K562 (cell line): ENCODE measurements around the gene CHKB. TPM values are rescaled to one million over a fixed set of nuclear protein-coding genes. Genes with fewer than 3 reads are reported as not detected.

Experiments
- ATAC-seq: fragments of 200-7000 bp; cut with Tn5 transposase; 3 replicates; pipeline ENCODE4 v1.9.1; 2020; ENCODE audit warnings: moderate library complexity
- BruUV-seq: library from RNA; stranded (reverse); fragments of 400-500 nt; replicated peaks from 2 replicates; lab custom pipeline; 2021; lab: Mats Ljungman, UMichigan
- CTCF ChIA-PET: fragments of 300-600 bp; formaldehyde crosslinking; extraction: SDS; loops from one replicate; lab custom pipeline; 2021; ENCODE audit warnings: low intra/inter-chr PET ratio; lab: Yijun Ruan, JAX
- POLR2A ChIA-PET: fragments of 300-600, 350-650 bp; sonication (Branson Sonifier 250); formaldehyde crosslinking; extraction: SDS; loops from one replicate; lab custom pipeline; 2021; ENCODE audit warnings: antibody characterized with exemption, inconsistent platforms; lab: Yijun Ruan, JAX
- DNase-seq, 4 experiments: peaks; one replicate each; pipeline versions ENCODE4 v3.0.0 to v3.0.0-alpha.2; 2011 to 2018; ENCODE audit warnings: low spot score in 3 of 4, mixed read lengths in 3 of 4; ENCODE audit errors: extremely low read depth in 1 of 4
- FAIRE-seq: peaks from 2 replicates; lab custom pipeline; 2011; peaks lifted over from hg19 to GRCh38; lab: Jason Lieb, UNC
- H2AFZ ChIP-seq: 2 replicates; pipeline ENCODE4 v1.6.0; 2011; ENCODE audit warnings: low read depth, low read length, control low read depth, inconsistent platforms
- H3K27ac ChIP-seq: fragments of 200-600 bp; 3 replicates; pipeline ENCODE4 v1.8.0; 2011; ENCODE audit warnings: low read depth, mild to moderate bottlenecking, control low read depth, inconsistent platforms, low read length, moderate library complexity, mixed read lengths; ENCODE audit errors: extremely low read depth
- H3K27me3 ChIP-seq, 2 experiments: fragments of 300-600 bp in 1 of 2; 2 replicates in 1 of 2; 3 replicates in 1 of 2; pipeline versions ENCODE4 v1.6.0 to v1.8.0; 2011; ENCODE audit warnings: inconsistent platforms in 2 of 2, low read length in 2 of 2, mild to moderate bottlenecking in 1 of 2, mixed read lengths in 1 of 2, moderate library complexity in 1 of 2; ENCODE audit not compliant: control insufficient read depth in 2 of 2, insufficient read depth in 2 of 2
- H3K36me3 ChIP-seq: fragments of 300-600 bp; 3 replicates; pipeline ENCODE4 v1.8.0; 2011; ENCODE audit warnings: mild to moderate bottlenecking, low read length, inconsistent platforms; ENCODE audit not compliant: control insufficient read depth, insufficient read depth
- H3K4me1 ChIP-seq, 2 experiments: fragments of 200-600 bp in 1 of 2; replicated peaks in 1 of 2; 2 replicates in 1 of 2; 3 replicates in 1 of 2; pipeline versions ENCODE4 v1.5.1 to v1.8.0; 2011; ENCODE audit warnings: inconsistent platforms in 2 of 2, low read length in 2 of 2, mild to moderate bottlenecking in 1 of 2, mixed read lengths in 1 of 2, moderate library complexity in 1 of 2; ENCODE audit not compliant: control insufficient read depth in 2 of 2, insufficient read depth in 2 of 2
- H3K4me2 ChIP-seq: 2 replicates; pipeline ENCODE4 v1.6.1; 2011; ENCODE audit warnings: low read length, control low read depth, inconsistent platforms, mixed read lengths; ENCODE audit not compliant: insufficient read depth
- H3K4me3 ChIP-seq: fragments of 200-600 bp; sonication (generic), shearing (Covaris generic); 2 replicates; pipeline ENCODE4 v1.5.1; 2016; ENCODE audit warnings: control low read depth, inconsistent platforms
- H3K79me2 ChIP-seq: fragments of 200-600 bp; 3 replicates; pipeline ENCODE4 v1.8.0; 2011; ENCODE audit warnings: low read length, inconsistent platforms; ENCODE audit not compliant: control insufficient read depth, insufficient read depth
- H3K9ac ChIP-seq, 2 experiments: 2 replicates each; pipeline versions ENCODE4 v1.6.0 to v1.6.1; 2011; ENCODE audit warnings: low read depth in 2 of 2, low read length in 2 of 2, control low read depth in 1 of 2, inconsistent platforms in 1 of 2, mild to moderate bottlenecking in 1 of 2, mixed read lengths in 1 of 2; ENCODE audit not compliant: insufficient read depth in 1 of 2
- H3K9me1 ChIP-seq: one replicate; pipeline ENCODE4 v1.6.0; 2011; ENCODE audit warnings: inconsistent platforms, mild to moderate bottlenecking, low read length, moderate library complexity; ENCODE audit not compliant: control insufficient read depth, insufficient read depth
- H3K9me3 ChIP-seq: replicated peaks from 2 replicates; pipeline ENCODE4 v1.5.1; 2011; ENCODE audit warnings: low read depth, low read length, inconsistent platforms; ENCODE audit not compliant: control insufficient read depth, insufficient read depth
- H4K20me1 ChIP-seq: replicated peaks from 2 replicates; pipeline ENCODE4 v1.6.1; 2011; ENCODE audit warnings: low read length, inconsistent platforms, mixed read lengths; ENCODE audit not compliant: control insufficient read depth, insufficient read depth
- JUND ChIP-seq, 2 experiments: IDR thresholded peaks; 2 replicates in 1 of 2; 3 replicates in 1 of 2; pipeline ENCODE4 v1.6.1; 2011; ENCODE audit warnings: borderline replicate concordance in 2 of 2, low read depth in 2 of 2, low read length in 2 of 2, improper control_type of control experiment in 1 of 2, missing biosample characterization in 1 of 2, missing genetic modification characterization in 1 of 2, missing genetic modification reagents in 1 of 2
- KLF1 ChIP-seq: fragments of 450-650 bp; IDR thresholded peaks from 2 replicates; pipeline ENCODE4 v1.6.1; 2016; ENCODE audit warnings: missing genetic modification characterization, missing compliant biosample characterization
- NR4A1 ChIP-seq, 2 experiments: fragments of 250-450 bp in 1 of 2; fragments of 450-650 bp in 1 of 2; sonication (Bioruptor Pico) in 1 of 2; IDR thresholded peaks; 2 replicates each; pipeline versions ENCODE4 v1.4.0 to v1.6.1; 2016 to 2020; ENCODE audit warnings: mild to moderate bottlenecking in 2 of 2, missing compliant biosample characterization in 1 of 2, missing genetic modification characterization in 1 of 2, moderate library complexity in 1 of 2
- TGIF2 ChIP-seq: sonication (generic); formaldehyde crosslinking; IDR thresholded peaks from 2 replicates; pipeline ENCODE4 v1.8.1; 2022; ENCODE audit warnings: mild to moderate bottlenecking, missing genetic modification reagents, moderate library complexity
- ZNF778 ChIP-seq: fragments of 450-650 bp; formaldehyde crosslinking; IDR thresholded peaks from 2 replicates; pipeline ENCODE4 v1.4.0; 2020; ENCODE audit warnings: mild to moderate bottlenecking, moderate library complexity
- ZNF785 ChIP-seq: fragments of 250-450 bp; sonication (Bioruptor Pico); IDR thresholded peaks from 2 replicates; pipeline ENCODE4 v1.4.0; 2020; ENCODE audit warnings: mild to moderate bottlenecking
- WGBS: fragments of 100-300 bp; shearing (Covaris generic); methylation state at CpG from one replicate; pipeline ENCODE4 v1.1.6; 2016; ENCODE audit warnings: low coverage, mixed read lengths; ENCODE audit not compliant: insufficient coverage; ENCODE audit errors: missing lambda C conversion rate; 5-methylcytosine and 5-hydroxymethylcytosine counted together
- in situ Hi-C: fragments of 300-500 bp; cut with MboI; formaldehyde crosslinking; loops from 4 replicates; pipeline ENCODE4 v1.15.0; 2018; ENCODE audit warnings: inconsistent platforms, mixed read lengths
- intact Hi-C: fragments of 100-400 bp; cut with micrococcal nuclease; formaldehyde crosslinking; loops from 2 replicates; pipeline ENCODE4 v1.14.2; 2022
- polyA plus RNA-seq, 8 experiments: library from polyadenylated mRNA; depleted of rRNA in 4 of 8; stranded (reverse) in 5 of 8; unstranded in 3 of 8; fragments of >200 nt; fragmentation: Nextera tagmentation in 2 of 8; fragmentation: Illumina TruSeq in 1 of 8; extraction: Ambion mirVana in 2 of 8; extraction: Trizol in 1 of 8; gene quantifications; 2 replicates each; pipeline versions ENCODE4 v1.2.1 to v1.2.3, GENCODE V29; 2011 to 2014; ENCODE audit warnings: inconsistent platforms in 1 of 8, missing spikeins in 1 of 8
- total RNA-seq, 7 experiments: library from RNA; depleted of rRNA in 6 of 7; stranded (reverse); fragments of >200 nt in 6 of 7; fragmentation: Illumina TruSeq in 2 of 7; extraction: Trizol in 2 of 7; gene quantifications; 2 replicates each; pipeline versions ENCODE4 v1.2.1 to v1.2.3, GENCODE V29; 2011 to 2021; ENCODE audit warnings: low replicate concordance in 1 of 7

The CHKB gene
- total and polyA plus RNA-seq, 9 of the 15 experiments (the other 6 are each of a cell fraction or from before 2014, with no cell fraction given) = 2.7 to 31.0 (median 11.0) TPM

DNA sequence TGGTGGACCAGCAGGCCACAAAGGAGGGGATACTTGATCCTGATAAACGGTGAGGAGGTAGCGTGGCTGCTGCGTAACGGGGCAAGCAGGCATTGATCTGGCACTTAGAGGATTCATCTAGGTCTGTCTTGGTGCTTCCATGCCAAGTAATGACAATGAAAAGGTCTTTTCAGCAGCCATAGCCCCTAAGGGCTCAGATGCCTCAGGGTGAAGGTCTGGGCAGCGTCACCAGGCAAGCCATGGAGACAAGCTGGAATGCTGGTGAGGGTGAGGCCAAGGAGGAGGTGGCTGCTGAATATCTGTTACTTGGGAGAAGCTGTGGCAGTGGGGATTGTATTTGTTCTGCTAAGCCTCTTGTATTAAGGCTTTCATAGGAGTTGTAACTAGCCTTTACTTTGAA is 4.8 kb upstream of the CHKB start:
- DNase-seq (no peak), FAIRE-seq (no peak), ATAC-seq (no peak)
- intact Hi-C loops = no loop called here
- Histone ChIP-seq H3K27me3 (peaks cover 0 to 4% of the 10 kb centered on the region in 2 experiments; a peak in 2 of 5 replicates), H3K9ac (no peak overlapping the region), H2AFZ (no peak overlapping the region), H3K4me2 (no peak overlapping the region), H4K20me1 (no peaks in the 10 kb centered on the region), H3K36me3 (no peaks in the 10 kb centered on the region), H3K9me3 (no peaks in the 10 kb centered on the region), H3K9me1 (no peaks in the 10 kb centered on the region), H3K27ac (no peak overlapping the region), H3K79me2 (no peaks in the 10 kb centered on the region), H3K4me3 (no peak overlapping the region), H3K4me1 (peaks cover 10% of the 10 kb centered on the region in 2 experiments; a peak in 4 of 5 replicates)
- no peak for TF ChIP-seq JUND (IDR thresholded peaks at IDR 0.05; ENCODE audit: borderline replicate concordance, low read depth, low read length)
- TF ChIP-seq JUND (tag; IDR thresholded peaks at IDR 0.05; ENCODE audit: borderline replicate concordance, low read depth, low read length) = no peak
- in situ Hi-C loops = no loop called here
- no TSS peak for BruUV-seq
- POLR2A ChIA-PET = interaction anchor here (2.7 kb wide), 1 partner anchor 21 kb away, joined by 8 read pairs; no protein-coding TSS in a partner anchor
- CTCF ChIA-PET = no interaction called here
- WGBS = 24% methylated on average over 5 of the region's 5 CpGs

GRCh38 chr22:50586416-50586815 is 3.8 kb upstream of the CHKB start:
- ChIA-PET CTCF (no interaction called here), POLR2A (interaction anchor here (2.7 kb wide), 1 partner anchor 20 kb away, joined by 8 read pairs; no protein-coding TSS in a partner anchor)
- Histone ChIP-seq H3K9me3 (no peaks in the 10 kb centered on the region), H3K4me2 (peak overlapping the region; percentile 55; the same call in 1 of the 2 replicates), H3K79me2 (peaks cover 6% of the 10 kb centered on the region; the same call in 2 of the 3 replicates), H3K9ac (no peak overlapping the region), H3K27ac (no peak overlapping the region), H3K36me3 (no peaks in the 10 kb centered on the region), H3K4me3 (no peak overlapping the region), H3K27me3 (peaks cover 0 to 4% of the 10 kb centered on the region in 2 experiments; a peak in 2 of 5 replicates), H3K9me1 (no peaks in the 10 kb centered on the region), H3K4me1 (peaks cover 15 to 18% of the 10 kb centered on the region in 2 experiments; a peak in 4 of 5 replicates), H4K20me1 (no peaks in the 10 kb centered on the region), H2AFZ (no peak overlapping the region)
- ATAC-seq (no peak), FAIRE-seq (no peak), DNase-seq (no peak)
- in situ Hi-C loops = no loop called here
- TF ChIP-seq ZNF785 (CRISPR knock-in tag) (no peak), KLF1 (tag) (no peak), ZNF778 (CRISPR knock-in tag) (no peak), TGIF2 (CRISPR knock-in tag) (no peak), NR4A1 (CRISPR knock-in tag; IDR thresholded peaks at IDR 0.05) (no peak), NR4A1 (tag; IDR thresholded peaks at IDR 0.05) (no peak)
- 32% methylated on average over 5 of the region's 5 CpGs for WGBS
- intact Hi-C loops = no loop called here
- BruUV-seq = no TSS peak
